Measurements from ENCODE around the gene B3GNT7.
"Not testable (repeated sequence)": the region's sequence is repeated elsewhere in the genome, so short reads cannot be mapped to it uniquely, and the experiment has no call there.

B3GNT7 gene

GRCh38 chr2:231399853-231400680 lies 4.6 kb downstream of the B3GNT7 start:
- in situ Hi-C loops (cut with MboI; ENCODE audit: low sequenced_read_pairs) = no loop called here

- in situ Hi-C loops (cut with MboI; ENCODE audit: low sequenced_read_pairs) = not testable (repeated sequence)
Measured at GRCh38 chr2:231400681-231401080, 5.2 kb downstream of the B3GNT7 start.

GRCh38 chr2:231401101-231401500 lies 5.6 kb downstream of the B3GNT7 start:
- in situ Hi-C loops (cut with MboI; ENCODE audit: low sequenced_read_pairs) = not testable (repeated sequence)

- in situ Hi-C loops (cut with MboI; ENCODE audit: low sequenced_read_pairs) = not testable (repeated sequence)
Measured at GRCh38 chr2:231403421-231404182, 8.1 kb downstream of the B3GNT7 start.

- in situ Hi-C loops (cut with MboI; ENCODE audit: low sequenced_read_pairs) = not testable (repeated sequence)
Measured at GRCh38 chr2:231404183-231404578, 8.7 kb downstream of the B3GNT7 start.

- in situ Hi-C loops (cut with MboI; ENCODE audit: low sequenced_read_pairs) = not testable (repeated sequence)
Measured at GRCh38 chr2:231405601-231406367, 10.3 kb downstream of the B3GNT7 start.

- in situ Hi-C loops (cut with MboI; ENCODE audit: low sequenced_read_pairs) = not testable (repeated sequence)
Measured at GRCh38 chr2:231407686-231408085, 12.2 kb downstream of the B3GNT7 start.

- in situ Hi-C loops (cut with MboI; ENCODE audit: low sequenced_read_pairs) = not testable (repeated sequence)
Measured at GRCh38 chr2:231408304-231408703, 12.8 kb downstream of the B3GNT7 start.

- in situ Hi-C loops (cut with MboI; ENCODE audit: low sequenced_read_pairs) = no loop called here
Measured at GRCh38 chr2:231409776-231410175, 14.3 kb downstream of the B3GNT7 start.

- in situ Hi-C loops (cut with MboI; ENCODE audit: low sequenced_read_pairs) = no loop called here
Measured at GRCh38 chr2:231410293-231411004, 14.9 kb downstream of the B3GNT7 start.

GRCh38 chr2:231411237-231411636 lies 15.7 kb downstream of the B3GNT7 start:
- in situ Hi-C loops (cut with MboI; ENCODE audit: low sequenced_read_pairs) = no loop called here

- in situ Hi-C loops (cut with MboI; ENCODE audit: low sequenced_read_pairs) = no loop called here
Measured at GRCh38 chr2:231411831-231412617, 16.5 kb downstream of the B3GNT7 start.

GRCh38 chr2:231412618-231412963 lies 17.1 kb downstream of the B3GNT7 start:
- in situ Hi-C loops (cut with MboI; ENCODE audit: low sequenced_read_pairs) = no loop called here

GRCh38 chr2:231413456-231413855 lies 17.9 kb downstream of the B3GNT7 start:
- in situ Hi-C loops (cut with MboI; ENCODE audit: low sequenced_read_pairs) = no loop called here

- in situ Hi-C loops (cut with MboI; ENCODE audit: low sequenced_read_pairs) = no loop called here
Measured at GRCh38 chr2:231413921-231414476, 18.5 kb downstream of the B3GNT7 start.

- in situ Hi-C loops (cut with MboI; ENCODE audit: low sequenced_read_pairs) = no loop called here
Measured at GRCh38 chr2:231415029-231415428, 19.5 kb downstream of the B3GNT7 start.

GRCh38 chr2:231418820-231419640 lies 23.5 kb downstream of the B3GNT7 start:
- in situ Hi-C loops (cut with MboI; ENCODE audit: low sequenced_read_pairs) = no loop called here

GRCh38 chr2:231421051-231421580 lies 25.6 kb downstream of the B3GNT7 start:
- in situ Hi-C loops (cut with MboI; ENCODE audit: low sequenced_read_pairs) = no loop called here

GRCh38 chr2:231422056-231422455 lies 26.5 kb downstream of the B3GNT7 start:
- in situ Hi-C loops (cut with MboI; ENCODE audit: low sequenced_read_pairs) = no loop called here
